Right lobe of liver (tissue), 6 donors: ENCODE measurements around the gene ATF4. TPM values are rescaled to one million over a fixed set of nuclear protein-coding genes. Genes with fewer than 3 reads are reported as not detected.

Source experiments
- ATAC-seq, 4 donors: fragments of 200-7000 bp; cut with Tn5 transposase; one replicate each; pipeline ENCODE4 v1.9.1; 2020; ENCODE audit warnings: mild to moderate bottlenecking in 4 of 4, moderate library complexity in 4 of 4
- DNase-seq, 3 donors: peaks; one replicate each; pipeline ENCODE4 v3.0.0-alpha.2; 2020
- H3K27ac ChIP-seq, 3 donors: fragments of 200-600 bp; one replicate each; pipeline ENCODE4 v1.8.0; 2022
- H3K27me3 ChIP-seq, 2 donors: fragments of 200-600 bp; one replicate each; pipeline ENCODE4 v1.8.0; 2022
- H3K36me3 ChIP-seq, 4 donors: fragments of 200-600 bp; sonication (generic) in 1 of 4; one replicate each; pipeline versions ENCODE4 v1.5.1 to v1.8.0; 2017 to 2022; ENCODE audit warnings: control low read depth in 1 of 4
- H3K4me1 ChIP-seq, 4 donors: fragments of 200-600 bp; sonication (generic) in 1 of 4; one replicate each; pipeline versions ENCODE4 v1.5.1 to v1.8.0; 2017 to 2022; ENCODE audit warnings: control low read depth in 1 of 4
- H3K4me3 ChIP-seq, 3 donors: fragments of 200-600 bp; one replicate each; pipeline ENCODE4 v1.8.0; 2022
- H3K9me3 ChIP-seq, 4 donors: fragments of 200-600 bp; sonication (generic) in 1 of 4; one replicate each; pipeline versions ENCODE4 v1.5.1 to v1.8.0; 2017 to 2022; ENCODE audit warnings: control low read depth in 1 of 4
- CTCF ChIP-seq, 4 donors: fragments of 200-600 bp in 3 of 4; fragments of 450-650 bp in 1 of 4; IDR thresholded peaks; one replicate each; pipeline versions ENCODE4 v1.5.1 to v1.8.0; 2016 to 2022; ENCODE audit warnings: antibody characterized with exemption in 4 of 4, mild to moderate bottlenecking in 2 of 4
- POLR2A ChIP-seq: fragments of 450-650 bp; IDR thresholded peaks from one replicate; pipeline ENCODE4 v1.6.1; 2017; ENCODE audit warnings: antibody characterized with exemption, mild to moderate bottlenecking
- WGBS: methylation state at CpG from one replicate; pipeline ENCODE4 v1.1.6; 2018; ENCODE audit warnings: low coverage, low lambda C conversion rate; ENCODE audit not compliant: insufficient coverage; ENCODE audit errors: missing lambda C conversion rate; 5-methylcytosine and 5-hydroxymethylcytosine counted together
- intact Hi-C, 2 donors: fragments of 100-400 bp; cut with DNase I; formaldehyde crosslinking; loops; one replicate each; pipeline versions ENCODE4 v1.11.2 to v1.14.1; 2022
- total RNA-seq, 6 experiments: library from RNA; depleted of rRNA in 2 of 6; stranded (reverse); fragments of >200 nt in 2 of 6; fragmentation: NEBNext Ultra II Directional in 3 of 6; extraction: Animal tissue kit (Norgen Biotek cat#: 25700) in 3 of 6; gene quantifications; one replicate each; pipeline versions ENCODE4 v1.1.0 to v1.2.4, GENCODE V29; 2016 to 2023
- donor health status: DM: no; HTN: yes; CAD: no.
- donor health status: DM: no; HTN: no; CAD: no.
- donor health status: DM: no; HTN: no; CAD: no.
- donor health status: DM: no; HTN: yes; CAD: no.
- donor health status: DM: no; HTN: yes; CAD: no.

ATF4 gene
- total RNA-seq, 6 experiments from 2014 or later = 114 to 187 (median 157) TPM

- DNase-seq (no peak), ATAC-seq (no peak)
- Histone ChIP-seq H3K27ac (no peak overlapping the region), H3K36me3 (no peaks in the 10 kb centered on the region), H3K4me3 (no peak overlapping the region), H3K27me3 (peaks cover 5 to 7% of the 10 kb centered on the region in 2 donors), H3K4me1 (peaks cover 0 to 5% (median 0%) of the 10 kb centered on the region in 4 donors), H3K9me3 (no peaks in the 10 kb centered on the region)
- WGBS = 70% methylated on average over 2 of the region's 3 CpGs
- TF ChIP-seq CTCF (IDR thresholded peaks at IDR 0.05) = no peak
- no peak for TF ChIP-seq POLR2A
- intact Hi-C loops = no loop called here
Measured at GRCh38 chr22:39553429-39553828, 33.1 kb downstream of the ATF4 start.

GRCh38 chr22:39554151-39554550 lies 33.8 kb downstream of the ATF4 start:
- TF ChIP-seq CTCF (IDR thresholded peaks at IDR 0.05) (no peak), POLR2A (no peak)
- DNase-seq (no peak), ATAC-seq (no peak)
- Histone ChIP-seq H3K36me3 (no peaks in the 10 kb centered on the region), H3K4me1 (peaks cover 0 to 5% (median 0%) of the 10 kb centered on the region in 4 donors), H3K9me3 (no peaks in the 10 kb centered on the region), H3K27ac (no peak overlapping the region), H3K4me3 (no peak overlapping the region), H3K27me3 (peaks cover 5 to 7% of the 10 kb centered on the region in 2 donors)
- intact Hi-C loops = no loop called here
- 17% methylated on average over 1 of the region's 3 CpGs for WGBS

- no peak for TF ChIP-seq CTCF (IDR thresholded peaks at IDR 0.05)
- TF ChIP-seq POLR2A = no peak
- 14% methylated on average over 8 of the region's 72 CpGs for WGBS
- peaks cover 0 to 5% (median 0%) of the 10 kb centered on the region in 4 donors for H3K4me1 ChIP-seq
- no peak overlapping the region for H3K27ac ChIP-seq
- no peaks in the 10 kb centered on the region for H3K36me3 ChIP-seq
- DNase-seq = no peak
- no peak overlapping the region for H3K4me3 ChIP-seq
- intact Hi-C loops = no loop called here
- no peak for ATAC-seq
- peaks cover 5 to 7% of the 10 kb centered on the region in 2 donors for H3K27me3 ChIP-seq
- no peaks in the 10 kb centered on the region for H3K9me3 ChIP-seq
Measured at GRCh38 chr22:39556970-39557841, 36.8 kb downstream of the ATF4 start.

GRCh38 chr22:39558254-39558727 lies 37.9 kb downstream of the ATF4 start:
- intact Hi-C loops = no loop called here
- TF ChIP-seq POLR2A (no peak), CTCF (IDR thresholded peaks at IDR 0.05) (no peak)
- no peak overlapping the region for H3K27ac ChIP-seq
- 8% methylated on average over 27 of the region's 34 CpGs for WGBS
- ATAC-seq (no peak), DNase-seq (no peak)
- peaks cover 5 to 7% of the 10 kb centered on the region in 2 donors for H3K27me3 ChIP-seq
- H3K36me3 ChIP-seq = no peaks in the 10 kb centered on the region
- H3K9me3 ChIP-seq = no peaks in the 10 kb centered on the region
- H3K4me3 ChIP-seq = no peak overlapping the region
- H3K4me1 ChIP-seq = peaks cover 0 to 5% (median 0%) of the 10 kb centered on the region in 4 donors
